Neural progenitor cell (in vitro differentiated cells): Measurements from ENCODE around the gene FBXW2. TPM values are rescaled to one million over a fixed set of nuclear protein-coding genes. Genes with fewer than 3 reads are reported as not detected.

Experiments
- DNase-seq: peaks from one replicate; pipeline ENCODE4 v3.0.0-alpha.2; 2016; ENCODE audit warnings: low spot score
- H2AFZ ChIP-seq: fragments of 200-600 bp; sonication (generic); replicated peaks from 2 replicates; pipeline ENCODE4 v1.6.1; 2016; ENCODE audit warnings: antibody characterized with exemption
- H3F3A ChIP-seq: fragments of 200-600 bp; sonication (generic); 2 replicates; pipeline ENCODE4 v1.6.1; 2016; ENCODE audit warnings: antibody characterized with exemption, low read depth
- H3K27ac ChIP-seq: fragments of 200-600 bp; sonication (generic); 2 replicates; pipeline ENCODE4 v1.5.1; 2016; ENCODE audit warnings: mild to moderate bottlenecking
- H3K27me3 ChIP-seq: fragments of 200-600 bp; sonication (generic); 2 replicates; pipeline ENCODE4 v1.6.1; 2016; ENCODE audit warnings: mild to moderate bottlenecking, moderate library complexity
- H3K36me3 ChIP-seq: fragments of 200-600 bp; sonication (generic); 2 replicates; pipeline ENCODE4 v1.5.1; 2016
- H3K4me1 ChIP-seq: fragments of 200-600 bp; sonication (generic); 2 replicates; pipeline ENCODE4 v1.6.1; 2016; ENCODE audit warnings: mixed run types
- H3K4me2 ChIP-seq: fragments of 200-600 bp; sonication (generic); 2 replicates; pipeline ENCODE4 v1.6.1; 2016
- H3K4me3 ChIP-seq: fragments of 200-600 bp; sonication (generic); 2 replicates; pipeline ENCODE4 v1.5.1; 2016
- H3K79me2 ChIP-seq: fragments of 200-600 bp; sonication (generic); 2 replicates; pipeline ENCODE4 v1.6.1; 2016; ENCODE audit warnings: low read depth
- H3K9ac ChIP-seq: fragments of 200-600 bp; sonication (generic); 2 replicates; pipeline ENCODE4 v1.6.1; 2016
- H3K9me3 ChIP-seq: fragments of 200-600 bp; sonication (generic); 2 replicates; pipeline ENCODE4 v1.5.1; 2016; ENCODE audit warnings: low read depth
- H4K20me1 ChIP-seq: fragments of 200-600 bp; sonication (generic); 2 replicates; pipeline ENCODE4 v1.6.1; 2016; ENCODE audit warnings: low read depth
- H3K27ac Mint-ChIP-seq: 3 replicates; pipeline ENCODE4 v1.8.0; 2021; ENCODE audit warnings: mixed read lengths
- H3K27me3 Mint-ChIP-seq: 2 replicates; pipeline ENCODE4 v1.8.0; 2022; ENCODE audit warnings: low read depth, mild to moderate bottlenecking, inconsistent platforms, moderate library complexity, mixed read lengths; ENCODE audit not compliant: insufficient read depth
- H3K36me3 Mint-ChIP-seq: 3 replicates; pipeline ENCODE4 v1.8.0; 2021; ENCODE audit warnings: mixed read lengths
- H3K4me1 Mint-ChIP-seq: 3 replicates; pipeline ENCODE4 v1.8.0; 2021; ENCODE audit warnings: mixed read lengths
- H3K4me3 Mint-ChIP-seq: 3 replicates; pipeline ENCODE4 v1.8.0; 2021; ENCODE audit warnings: mild to moderate bottlenecking, moderate library complexity, mixed read lengths
- H3K9me3 Mint-ChIP-seq: 3 replicates; pipeline ENCODE4 v1.8.0; 2020; ENCODE audit warnings: mixed read lengths
- CTCF ChIP-seq: fragments of 200-600 bp; sonication (generic); IDR thresholded peaks from 2 replicates; pipeline ENCODE4 v1.5.1; 2017; ENCODE audit warnings: antibody characterized with exemption, mild to moderate bottlenecking
- EZH2 ChIP-seq: fragments of 200-600 bp; sonication (generic); IDR thresholded peaks from 2 replicates; pipeline ENCODE4 v1.6.1; 2017; ENCODE audit warnings: antibody characterized with exemption, mild to moderate bottlenecking, moderate library complexity
- EZH2phosphoT487 ChIP-seq: fragments of 200-600 bp; sonication (generic); IDR thresholded peaks from 2 replicates; pipeline ENCODE4 v1.6.1; 2017; ENCODE audit warnings: antibody characterized with exemption
- total RNA-seq: library from RNA; depleted of rRNA; stranded (reverse); fragments of >200 nt; gene quantifications from 2 replicates; pipeline ENCODE4 v1.2.3, GENCODE V29; 2015; ENCODE audit warnings: low replicate concordance

FBXW2 gene
- total RNA-seq, 1 donor from 2014 or later: 32.7 TPM

GRCh38 chr9:120757026-120757913 lies 35.9 kb downstream of the FBXW2 start:
- H3K79me2 ChIP-seq: no peaks in the 10 kb centered on the region
- H3K9ac ChIP-seq: no peak overlapping the region
- no peak overlapping the region for H2AFZ ChIP-seq
- DNase-seq: no peak
- H3K36me3 ChIP-seq: peaks cover 9% of the 10 kb centered on the region
- no peak for TF ChIP-seq CTCF
- TF ChIP-seq EZH2: no peak
- TF ChIP-seq EZH2phosphoT487: no peak
- no peaks in the 10 kb centered on the region for H4K20me1 ChIP-seq
- no peak overlapping the region for H3K4me3 Mint-ChIP-seq
- H3K27me3 ChIP-seq: no peaks in the 10 kb centered on the region
- no peaks in the 10 kb centered on the region for H3K4me1 ChIP-seq
- H3K27me3 Mint-ChIP-seq: no peaks in the 10 kb centered on the region
- no peak overlapping the region for H3K27ac ChIP-seq
- H3K4me3 ChIP-seq: no peak overlapping the region
- no peaks in the 10 kb centered on the region for H3K4me1 Mint-ChIP-seq
- H3K4me2 ChIP-seq: no peak overlapping the region
- H3F3A ChIP-seq: peaks cover 8% of the 10 kb centered on the region
- no peaks in the 10 kb centered on the region for H3K36me3 Mint-ChIP-seq
- H3K9me3 ChIP-seq: no peaks in the 10 kb centered on the region
- H3K9me3 Mint-ChIP-seq: no peaks in the 10 kb centered on the region
- H3K27ac Mint-ChIP-seq: no peak overlapping the region

GRCh38 chr9:120756531-120756930 lies 36.7 kb downstream of the FBXW2 start:
- Mint-ChIP-seq H3K4me1 (no peaks in the 10 kb centered on the region), H3K9me3 (no peaks in the 10 kb centered on the region), H3K27me3 (no peaks in the 10 kb centered on the region), H3K36me3 (no peaks in the 10 kb centered on the region), H3K27ac (no peak overlapping the region), H3K4me3 (no peak overlapping the region)
- H3K36me3 ChIP-seq: peaks cover 9% of the 10 kb centered on the region
- H3K27me3 ChIP-seq: no peaks in the 10 kb centered on the region
- H3K4me1 ChIP-seq: no peaks in the 10 kb centered on the region
- DNase-seq: no peak
- no peaks in the 10 kb centered on the region for H3K9me3 ChIP-seq
- no peak overlapping the region for H2AFZ ChIP-seq
- H3K4me3 ChIP-seq: no peak overlapping the region
- no peaks in the 10 kb centered on the region for H3K79me2 ChIP-seq
- no peak overlapping the region for H3K27ac ChIP-seq
- no peaks in the 10 kb centered on the region for H4K20me1 ChIP-seq
- no peak overlapping the region for H3K9ac ChIP-seq
- no peak overlapping the region for H3K4me2 ChIP-seq
- peaks cover 8% of the 10 kb centered on the region for H3F3A ChIP-seq
- TF ChIP-seq EZH2phosphoT487: no peak
- TF ChIP-seq EZH2: no peak
- no peak for TF ChIP-seq CTCF

GRCh38 chr9:120755810-120756434 lies 37.3 kb downstream of the FBXW2 start:
- Histone ChIP-seq H3K4me3 (no peak overlapping the region), H3F3A (peaks cover 8% of the 10 kb centered on the region), H3K9ac (no peak overlapping the region), H4K20me1 (no peaks in the 10 kb centered on the region), H3K4me1 (no peaks in the 10 kb centered on the region), H3K4me2 (no peak overlapping the region), H2AFZ (no peak overlapping the region), H3K27ac (no peak overlapping the region), H3K79me2 (no peaks in the 10 kb centered on the region), H3K9me3 (no peaks in the 10 kb centered on the region), H3K36me3 (peaks cover 9% of the 10 kb centered on the region), H3K27me3 (no peaks in the 10 kb centered on the region)
- Mint-ChIP-seq H3K36me3 (no peaks in the 10 kb centered on the region), H3K4me3 (no peak overlapping the region), H3K9me3 (no peaks in the 10 kb centered on the region), H3K4me1 (no peaks in the 10 kb centered on the region), H3K27me3 (no peaks in the 10 kb centered on the region), H3K27ac (no peak overlapping the region)
- DNase-seq: peak; percentile 71
- peak; percentile 95 for TF ChIP-seq CTCF
- TF ChIP-seq EZH2: no peak
- no peak for TF ChIP-seq EZH2phosphoT487
